Measurements from ENCODE around the gene SLC6A12.

- TF ChIP-seq SPI1 (IDR thresholded peaks at IDR 0.05; ENCODE audit: borderline replicate concordance, low read depth) (no peak), POLR2AphosphoS5 (IDR thresholded peaks at IDR 0.05; ENCODE audit: low read depth) (no peak)
Observed at GRCh38 chr12:188910-189621, 24.9 kb downstream of the SLC6A12 start.

Measured in HL-60 (cell line).